GM21529 (cell line): ENCODE results near the gene STARD13.

ENCODE experiments used
- ATAC-seq: cut with Tn5 transposase; IDR thresholded peaks from one replicate; pipeline ENCODE4 v1.9.1; 2021; ENCODE audit not compliant: unreplicated experiment

STARD13 gene

GRCh38 chr13:33229446-33230177, 55.9 kb downstream of the STARD13 start:
- ATAC-seq: no peak

GRCh38 chr13:33228648-33229445, 56.7 kb downstream of the STARD13 start:
- ATAC-seq: peak; percentile 82

- ATAC-seq: peak; percentile 14
Measured at GRCh38 chr13:33227927-33228647, 57.5 kb downstream of the STARD13 start.

- ATAC-seq: no peak
Measured at GRCh38 chr13:33224686-33225085, 60.9 kb downstream of the STARD13 start.

GRCh38 chr13:33224191-33224590, 61.4 kb downstream of the STARD13 start:
- no peak for ATAC-seq

- ATAC-seq: no peak
Measured at GRCh38 chr13:33219926-33220325, 65.6 kb downstream of the STARD13 start.

- no peak for ATAC-seq
Measured at GRCh38 chr13:33218426-33218825, 67.1 kb downstream of the STARD13 start.

- no peak for ATAC-seq
Measured at GRCh38 chr13:33218020-33218419, 67.5 kb downstream of the STARD13 start.

GRCh38 chr13:33217256-33217655, 68.3 kb downstream of the STARD13 start:
- ATAC-seq: no peak

- ATAC-seq: no peak
Measured at GRCh38 chr13:33213797-33214196, 71.8 kb downstream of the STARD13 start.

GRCh38 chr13:33213024-33213768, 72.4 kb downstream of the STARD13 start:
- ATAC-seq: no peak

- ATAC-seq: no peak
Measured at GRCh38 chr13:33212396-33212795, 73.2 kb downstream of the STARD13 start.

- ATAC-seq: no peak
Measured at GRCh38 chr13:33210090-33210489, 75.5 kb downstream of the STARD13 start.

GRCh38 chr13:33208290-33209220, 77.0 kb downstream of the STARD13 start:
- no peak for ATAC-seq

- peak; percentile 45 for ATAC-seq
Measured at GRCh38 chr13:33207615-33207961, 78.0 kb downstream of the STARD13 start.

- peak; percentile 4 for ATAC-seq
Measured at GRCh38 chr13:33206945-33207614, 78.5 kb downstream of the STARD13 start.

GRCh38 chr13:33206425-33206824, 79.1 kb downstream of the STARD13 start:
- ATAC-seq: no peak

GRCh38 chr13:33205804-33206221, 79.7 kb downstream of the STARD13 start:
- no peak for ATAC-seq

GRCh38 chr13:33205224-33205623, 80.3 kb downstream of the STARD13 start:
- no peak for ATAC-seq
